ENCODE results near the gene SULT4A1.

Gene SULT4A1

DNA sequence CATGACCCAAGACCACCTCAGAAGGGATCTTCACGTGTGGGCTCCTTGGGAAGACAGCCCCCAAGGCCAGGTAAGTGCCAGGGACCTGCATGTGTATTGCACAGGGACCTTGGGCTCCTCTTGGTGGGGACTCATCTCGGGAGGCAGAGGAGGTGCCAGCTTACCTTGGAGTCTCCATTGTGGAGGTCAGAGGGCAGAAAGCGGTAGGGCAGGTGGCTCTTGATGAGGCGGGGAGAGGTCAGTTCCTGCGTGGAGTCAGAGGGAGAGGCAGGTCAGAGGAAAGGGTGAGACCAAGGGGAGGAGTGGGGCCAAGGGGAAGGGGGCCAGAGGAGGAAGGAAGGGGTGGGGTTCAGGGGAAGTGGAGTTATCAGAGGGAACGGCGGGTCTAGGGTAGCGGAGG is 22.5 kb downstream of the SULT4A1 start:
- Histone ChIP-seq H3K36me3 (ENCODE audit: insufficient read depth, low read length) (no peaks in the 10 kb centered on the region), H3K79me2 (ENCODE audit: insufficient read depth, low read length) (no peaks in the 10 kb centered on the region), H2AFZ (ENCODE audit: low read length) (no peak overlapping the region), H3K27me3 (ENCODE audit: insufficient read depth, low read length) (0 out of 2 replicates have a peak, but pooled peaks cover 4% of the 10 kb centered on the region), H3K9me3 (ENCODE audit: low read length) (no peaks in the 10 kb centered on the region), H3K27ac (ENCODE audit: low read depth, low read length, poor library complexity, severe bottlenecking) (no peak overlapping the region), H3K9ac (ENCODE audit: low read length) (no peak overlapping the region), H3K4me1 (ENCODE audit: insufficient read depth, low read length, severe bottlenecking) (no peaks in the 10 kb centered on the region), H3F3A (ENCODE audit: insufficient read depth, low read length) (no peaks in the 10 kb centered on the region), H3K4me3 (ENCODE audit: low read depth, low read length, poor library complexity, severe bottlenecking) (no peak overlapping the region), H3K4me2 (ENCODE audit: low read length) (no peak overlapping the region), H3K9me2 (ENCODE audit: low read depth, low read length) (no peaks in the 10 kb centered on the region), H4K20me1 (ENCODE audit: insufficient read depth, low read length) (no peaks in the 10 kb centered on the region)
- no peak for TF ChIP-seq EZH2 (IDR thresholded peaks at IDR 0.05; ENCODE audit: borderline replicate concordance, low read length)
- TF ChIP-seq, protein P1, sequence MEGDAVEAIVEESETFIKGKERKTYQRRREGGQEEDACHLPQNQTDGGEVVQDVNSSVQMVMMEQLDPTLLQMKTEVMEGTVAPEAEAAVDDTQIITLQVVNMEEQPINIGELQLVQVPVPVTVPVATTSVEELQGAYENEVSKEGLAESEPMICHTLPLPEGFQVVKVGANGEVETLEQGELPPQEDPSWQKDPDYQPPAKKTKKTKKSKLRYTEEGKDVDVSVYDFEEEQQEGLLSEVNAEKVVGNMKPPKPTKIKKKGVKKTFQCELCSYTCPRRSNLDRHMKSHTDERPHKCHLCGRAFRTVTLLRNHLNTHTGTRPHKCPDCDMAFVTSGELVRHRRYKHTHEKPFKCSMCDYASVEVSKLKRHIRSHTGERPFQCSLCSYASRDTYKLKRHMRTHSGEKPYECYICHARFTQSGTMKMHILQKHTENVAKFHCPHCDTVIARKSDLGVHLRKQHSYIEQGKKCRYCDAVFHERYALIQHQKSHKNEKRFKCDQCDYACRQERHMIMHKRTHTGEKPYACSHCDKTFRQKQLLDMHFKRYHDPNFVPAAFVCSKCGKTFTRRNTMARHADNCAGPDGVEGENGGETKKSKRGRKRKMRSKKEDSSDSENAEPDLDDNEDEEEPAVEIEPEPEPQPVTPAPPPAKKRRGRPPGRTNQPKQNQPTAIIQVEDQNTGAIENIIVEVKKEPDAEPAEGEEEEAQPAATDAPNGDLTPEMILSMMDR (IDR thresholded peaks at IDR 0.05; ENCODE audit: low read length): no peak

- 0 out of 2 replicates have a peak, but pooled peaks cover 4% of the 10 kb centered on the region for H3K27me3 ChIP-seq (ENCODE audit: insufficient read depth, low read length)
- H3K9ac ChIP-seq (ENCODE audit: low read length): no peak overlapping the region
- TF ChIP-seq, protein P1 (IDR thresholded peaks at IDR 0.05; ENCODE audit: low read length): no peak
- TF ChIP-seq EZH2 (IDR thresholded peaks at IDR 0.05; ENCODE audit: borderline replicate concordance, low read length): no peak
- no peak overlapping the region for H3K27ac ChIP-seq (ENCODE audit: low read depth, low read length, poor library complexity, severe bottlenecking)
- no peaks in the 10 kb centered on the region for H3K9me3 ChIP-seq (ENCODE audit: low read length)
- no peaks in the 10 kb centered on the region for H4K20me1 ChIP-seq (ENCODE audit: insufficient read depth, low read length)
- no peaks in the 10 kb centered on the region for H3K9me2 ChIP-seq (ENCODE audit: low read depth, low read length)
- no peak overlapping the region for H3K4me3 ChIP-seq (ENCODE audit: low read depth, low read length, poor library complexity, severe bottlenecking)
- H3K79me2 ChIP-seq (ENCODE audit: insufficient read depth, low read length): no peaks in the 10 kb centered on the region
- H3K36me3 ChIP-seq (ENCODE audit: insufficient read depth, low read length): no peaks in the 10 kb centered on the region
- no peak overlapping the region for H3K4me2 ChIP-seq (ENCODE audit: low read length)
- no peaks in the 10 kb centered on the region for H3K4me1 ChIP-seq (ENCODE audit: insufficient read depth, low read length, severe bottlenecking)
- no peaks in the 10 kb centered on the region for H3F3A ChIP-seq (ENCODE audit: insufficient read depth, low read length)
- no peak overlapping the region for H2AFZ ChIP-seq (ENCODE audit: low read length)
These were observed 23.6 kb downstream of the SULT4A1 start for GRCh38 chr22:43838571-43839307.

- Histone ChIP-seq H3K4me3 (ENCODE audit: low read depth, low read length, poor library complexity, severe bottlenecking) (no peak overlapping the region), H3K79me2 (ENCODE audit: insufficient read depth, low read length) (no peaks in the 10 kb centered on the region), H4K20me1 (ENCODE audit: insufficient read depth, low read length) (no peaks in the 10 kb centered on the region), H3K36me3 (ENCODE audit: insufficient read depth, low read length) (no peaks in the 10 kb centered on the region), H3F3A (ENCODE audit: insufficient read depth, low read length) (no peaks in the 10 kb centered on the region), H3K4me1 (ENCODE audit: insufficient read depth, low read length, severe bottlenecking) (no peaks in the 10 kb centered on the region), H2AFZ (ENCODE audit: low read length) (no peak overlapping the region), H3K9me2 (ENCODE audit: low read depth, low read length) (no peaks in the 10 kb centered on the region), H3K4me2 (ENCODE audit: low read length) (no peak overlapping the region), H3K9ac (ENCODE audit: low read length) (no peak overlapping the region), H3K27me3 (ENCODE audit: insufficient read depth, low read length) (0 out of 2 replicates have a peak, but pooled peaks cover 4% of the 10 kb centered on the region), H3K9me3 (ENCODE audit: low read length) (no peaks in the 10 kb centered on the region), H3K27ac (ENCODE audit: low read depth, low read length, poor library complexity, severe bottlenecking) (no peak overlapping the region)
- TF ChIP-seq, protein P1 (IDR thresholded peaks at IDR 0.05; ENCODE audit: low read length): no peak
These were observed 24.2 kb downstream of the SULT4A1 start for GRCh38 chr22:43838161-43838560.
